Adrenal gland (tissue), 12 donors: Measurements from ENCODE around the gene MDN1. TPM values are rescaled to one million over a fixed set of nuclear protein-coding genes. Genes with fewer than 3 reads are reported as not detected.

Source experiments
- DNase-seq, 7 donors: peaks; one replicate each; pipeline ENCODE4 v3.0.0-alpha.2; 2019 to 2020
- H3K27ac ChIP-seq, 5 donors: fragments of 200-600 bp; sonication (generic) in 4 of 5; 1 replicate in 3 of 5; 2 replicates in 2 of 5; pipeline versions ENCODE4 v1.5.1 to v1.8.0; 2016 to 2020; ENCODE audit warnings: mild to moderate bottlenecking in 1 of 5
- H3K27me3 ChIP-seq: fragments of 200-600 bp; 2 replicates; pipeline ENCODE4 v1.8.0; 2021
- H3K36me3 ChIP-seq, 2 donors: fragments of 200-600 bp; replicated peaks in 1 of 2; 1 replicate in 1 of 2; 2 replicates in 1 of 2; pipeline versions ENCODE4 v1.5.1 to v1.8.0; 2018 to 2022
- H3K4me1 ChIP-seq, 2 donors: fragments of 200-600 bp; replicated peaks in 1 of 2; 1 replicate in 1 of 2; 2 replicates in 1 of 2; pipeline versions ENCODE4 v1.5.1 to v1.8.0; 2018 to 2021
- H3K4me3 ChIP-seq, 4 donors: fragments of 200-600 bp; sonication (generic) in 3 of 4; one replicate each; pipeline ENCODE4 v1.5.1; 2016 to 2018
- H3K9me3 ChIP-seq, 3 donors: fragments of 200-600 bp; sonication (generic) in 1 of 3; replicated peaks in 1 of 3; 1 replicate in 2 of 3; 2 replicates in 1 of 3; pipeline versions ENCODE4 v1.5.1 to v1.8.0; 2016 to 2021
- POLR2A ChIP-seq, 2 donors: fragments of 450-650 bp; IDR thresholded peaks; one replicate each; pipeline ENCODE4 v1.6.1; 2017; ENCODE audit warnings: antibody characterized with exemption in 2 of 2, mild to moderate bottlenecking in 2 of 2, moderate library complexity in 1 of 2
- WGBS, 4 donors: extraction: QIAGEN DNeasy Blood & Tissue Kit in 2 of 4; methylation state at CpG; one replicate each; pipeline versions ENCODE4 v1.1.5 to v1.1.7; 2013 to 2017; 5-methylcytosine and 5-hydroxymethylcytosine counted together
- intact Hi-C, 2 donors: fragments of 100-400 bp; cut with DNase I; formaldehyde crosslinking; loops; one replicate each; pipeline versions ENCODE4 v1.14.1 to v1.15.0; 2022 to 2023
- polyA plus RNA-seq, 3 donors: library from polyadenylated mRNA; stranded (reverse); fragments of 200-250 nt in 2 of 3; fragments of 350-450 nt in 1 of 3; fragmentation: Illumina TruSeq in 1 of 3; extraction: RNeasy Lipid Tissue Mini Kit (QIAGEN cat#74804) in 1 of 3; gene quantifications; one replicate each; pipeline ENCODE4 v1.2.3, GENCODE V29; 2013 to 2014
- total RNA-seq, 9 donors: library from RNA; depleted of rRNA in 4 of 9; stranded (reverse); fragments of >200 nt in 4 of 9; fragments of 120-200 nt in 1 of 9; fragmentation: NEBNext Ultra II Directional in 1 of 9; extraction: Animal tissue kit (Norgen Biotek cat#: 25700) in 1 of 9; gene quantifications; one replicate each; pipeline versions ENCODE4 v1.1.0 to v1.2.4, GENCODE V29; 2013 to 2023
- TF ChIP-seq, protein P1 (sequence below), 6 experiments: fragments of 450-650 bp in 4 of 6; fragments of 200-600 bp in 2 of 6; sonication (generic) in 1 of 6; IDR thresholded peaks; 1 replicate in 5 of 6; 2 replicates in 1 of 6; pipeline versions ENCODE4 v1.5.1 to v1.8.0; 2016 to 2021; ENCODE audit warnings: antibody characterized with exemption in 6 of 6, mild to moderate bottlenecking in 2 of 6, moderate library complexity in 1 of 6
- donor health status: healthy with polysubstance abuse.
- donor health status: Bipolar disorder and iron deficiency.
- donor health status: DM: yes; HTN: yes; CAD: no.
- donor health status: DM: no; HTN: no; CAD: no.
- donor health status: DM: no; HTN: no; CAD: no.
- donor health status: DM: yes; HTN: yes; CAD: no.

MDN1 gene
- total and polyA plus RNA-seq, 12 donors: 15.0 to 74.1 (median 28.4) TPM

DNA sequence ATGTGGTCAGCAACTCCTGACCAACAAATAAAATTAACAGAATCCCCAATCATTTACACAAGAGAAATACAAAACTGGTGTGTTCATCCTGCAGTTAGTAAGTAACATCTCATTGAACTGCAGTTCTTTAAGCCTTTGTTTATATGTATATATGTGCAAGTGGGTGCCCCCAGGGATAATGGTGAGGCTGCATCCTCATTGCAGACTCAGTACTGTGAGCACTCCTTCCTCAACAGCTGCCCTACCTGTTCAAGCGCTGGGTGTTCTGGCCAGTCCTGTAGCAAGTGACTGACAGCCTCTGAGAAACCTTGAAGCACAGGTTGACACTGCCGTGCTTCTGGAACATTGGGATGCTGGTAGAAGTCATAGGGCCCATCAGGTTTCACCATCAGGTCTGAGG, 131.3 kb downstream of the MDN1 start:
- no peaks in the 10 kb centered on the region for H3K9me3 ChIP-seq
- H3K27me3 ChIP-seq: no peaks in the 10 kb centered on the region
- DNase-seq: no peak
- intact Hi-C loops: no loop called here
- TF ChIP-seq, protein P1, sequence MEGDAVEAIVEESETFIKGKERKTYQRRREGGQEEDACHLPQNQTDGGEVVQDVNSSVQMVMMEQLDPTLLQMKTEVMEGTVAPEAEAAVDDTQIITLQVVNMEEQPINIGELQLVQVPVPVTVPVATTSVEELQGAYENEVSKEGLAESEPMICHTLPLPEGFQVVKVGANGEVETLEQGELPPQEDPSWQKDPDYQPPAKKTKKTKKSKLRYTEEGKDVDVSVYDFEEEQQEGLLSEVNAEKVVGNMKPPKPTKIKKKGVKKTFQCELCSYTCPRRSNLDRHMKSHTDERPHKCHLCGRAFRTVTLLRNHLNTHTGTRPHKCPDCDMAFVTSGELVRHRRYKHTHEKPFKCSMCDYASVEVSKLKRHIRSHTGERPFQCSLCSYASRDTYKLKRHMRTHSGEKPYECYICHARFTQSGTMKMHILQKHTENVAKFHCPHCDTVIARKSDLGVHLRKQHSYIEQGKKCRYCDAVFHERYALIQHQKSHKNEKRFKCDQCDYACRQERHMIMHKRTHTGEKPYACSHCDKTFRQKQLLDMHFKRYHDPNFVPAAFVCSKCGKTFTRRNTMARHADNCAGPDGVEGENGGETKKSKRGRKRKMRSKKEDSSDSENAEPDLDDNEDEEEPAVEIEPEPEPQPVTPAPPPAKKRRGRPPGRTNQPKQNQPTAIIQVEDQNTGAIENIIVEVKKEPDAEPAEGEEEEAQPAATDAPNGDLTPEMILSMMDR (IDR thresholded peaks at IDR 0.05): no peak
- TF ChIP-seq POLR2A (IDR thresholded peaks at IDR 0.05): no peak
- peaks cover 0 to 87% of the 10 kb centered on the region in 2 donors for H3K36me3 ChIP-seq
- 88 to 100% (median 94%) methylated on average over 2 of the region's 2 CpGs for WGBS, 4 donors
- H3K4me1 ChIP-seq: no peaks in the 10 kb centered on the region
- H3K27ac ChIP-seq: no peak overlapping the region
- H3K4me3 ChIP-seq: no peak overlapping the region

DNA sequence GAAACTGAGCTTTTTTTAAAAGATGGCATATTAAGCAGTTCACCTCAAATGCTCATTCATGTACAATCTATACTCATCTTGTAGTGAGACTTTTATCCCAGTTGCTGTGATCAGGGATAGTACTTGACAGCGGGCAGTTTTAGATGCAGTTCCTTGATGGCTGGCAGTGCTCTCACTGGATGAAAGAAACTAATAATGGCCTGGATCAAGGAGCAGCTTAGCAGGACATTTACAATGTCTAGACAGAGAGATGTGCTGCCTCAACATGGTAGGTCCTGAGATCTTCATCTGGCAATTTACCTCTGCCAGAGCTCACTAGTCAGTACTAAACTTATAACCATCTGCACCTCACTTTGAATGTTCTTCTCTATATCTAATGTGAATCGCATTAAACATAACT, 134.3 kb downstream of the MDN1 start:
- no peak overlapping the region for H3K4me3 ChIP-seq
- H3K27ac ChIP-seq: no peak overlapping the region
- DNase-seq: no peak
- no peaks in the 10 kb centered on the region for H3K9me3 ChIP-seq
- 97 to 100% (median 98%) methylated on average over 2 of the region's 2 CpGs for WGBS, 4 donors
- TF ChIP-seq, protein P1 (IDR thresholded peaks at IDR 0.05): no peak
- TF ChIP-seq POLR2A (IDR thresholded peaks at IDR 0.05): no peak
- H3K27me3 ChIP-seq: no peaks in the 10 kb centered on the region
- peaks cover 0 to 87% of the 10 kb centered on the region in 2 donors for H3K36me3 ChIP-seq
- no peaks in the 10 kb centered on the region for H3K4me1 ChIP-seq
- intact Hi-C loops: no loop called here

DNA sequence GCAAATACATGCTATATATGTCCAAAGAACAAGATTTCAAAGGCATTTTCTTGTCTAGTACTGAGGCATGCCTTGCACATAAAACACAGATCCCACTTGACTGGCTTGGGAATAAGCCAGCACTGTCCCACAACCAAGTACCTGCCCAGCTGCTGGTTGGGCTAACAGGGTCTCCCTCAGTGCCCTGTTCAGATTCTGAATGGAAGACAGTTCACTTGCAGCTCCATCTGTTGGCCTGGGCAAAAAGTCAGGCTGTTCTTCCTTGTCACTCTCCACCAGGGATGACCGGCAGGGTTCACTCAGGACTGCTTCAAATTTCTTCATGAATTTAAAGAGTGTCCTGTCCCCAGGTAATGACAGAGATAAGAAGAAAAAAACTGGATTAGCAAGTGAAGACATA, 136.6 kb downstream of the MDN1 start:
- H3K27me3 ChIP-seq: no peaks in the 10 kb centered on the region
- TF ChIP-seq, protein P1 (IDR thresholded peaks at IDR 0.05): no peak
- intact Hi-C loops: no loop called here
- H3K4me1 ChIP-seq: no peaks in the 10 kb centered on the region
- DNase-seq: no peak
- H3K9me3 ChIP-seq: no peaks in the 10 kb centered on the region
- no peak overlapping the region for H3K4me3 ChIP-seq
- WGBS, 4 donors: 92 to 100% (median 97%) methylated on average over 1 of the region's 1 CpG
- H3K27ac ChIP-seq: no peak overlapping the region
- H3K36me3 ChIP-seq: peaks cover 0 to 87% of the 10 kb centered on the region in 2 donors

DNA sequence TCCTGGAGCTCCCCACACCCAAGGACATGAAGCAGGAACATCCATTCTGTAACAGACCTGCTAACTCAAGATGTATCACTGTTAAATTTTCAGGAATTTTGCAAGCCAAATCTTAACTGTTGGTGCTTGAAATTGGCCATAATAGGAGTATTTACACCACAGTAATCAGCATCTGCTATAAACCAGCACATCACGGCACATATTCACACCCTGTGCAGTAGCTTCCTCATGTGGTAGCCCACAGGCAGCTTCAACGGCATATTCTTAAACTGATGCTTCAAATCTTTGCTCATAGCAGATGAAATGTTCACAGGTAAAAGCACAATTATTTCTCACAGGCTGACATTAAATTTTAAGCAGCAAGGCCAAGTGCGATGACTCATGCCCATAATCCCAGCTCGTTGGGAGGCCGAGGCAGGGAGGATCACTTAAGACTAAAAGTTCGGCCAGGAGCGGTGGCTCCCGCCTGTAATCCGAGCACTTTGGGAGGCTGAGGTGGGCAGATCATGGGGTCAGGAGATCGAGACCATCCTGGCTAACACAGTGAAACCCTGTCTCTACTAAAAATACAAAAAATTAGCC, 137.5 kb downstream of the MDN1 start:
- H3K27me3 ChIP-seq: no peaks in the 10 kb centered on the region
- intact Hi-C loops: no loop called here
- H3K27ac ChIP-seq: no peak overlapping the region
- no peaks in the 10 kb centered on the region for H3K9me3 ChIP-seq
- TF ChIP-seq, protein P1 (IDR thresholded peaks at IDR 0.05): no peak
- TF ChIP-seq POLR2A (IDR thresholded peaks at IDR 0.05): no peak
- H3K4me1 ChIP-seq: no peaks in the 10 kb centered on the region
- H3K4me3 ChIP-seq: no peak overlapping the region
- DNase-seq: no peak
- peaks cover 0 to 87% of the 10 kb centered on the region in 2 donors for H3K36me3 ChIP-seq
- 83 to 91% (median 90%) methylated on average over 10 of the region's 10 CpGs for WGBS, 4 donors
